ENCODE measurements around the gene ZBTB7C. TPM values are rescaled to one million over a fixed set of nuclear protein-coding genes. Genes with fewer than 3 reads are reported as not detected.

The ZBTB7C gene
- total RNA-seq, 1 experiment from 2014 or later = 0.33 TPM

GRCh38 chr18:48417985-48418384, 8.8 kb upstream of the ZBTB7C start:
- Histone ChIP-seq H2BK5ac (ENCODE audit: insufficient read length, low read length) (no peak overlapping the region), H4K8ac (replicated peaks; ENCODE audit: insufficient read length, low read depth, low read length) (no peak overlapping the region), H2AFZ (ENCODE audit: low read length) (no peak overlapping the region), H3K18ac (ENCODE audit: insufficient read length, low read depth, low read length) (no peak overlapping the region), H3K4ac (ENCODE audit: low read depth, low read length) (no peak overlapping the region), H3K23me2 (ENCODE audit: insufficient read length, low read depth, low read length, poor library complexity, severe bottlenecking) (peaks cover 2% of the 10 kb centered on the region), H2BK12ac (ENCODE audit: insufficient read length, low read depth, low read length) (no peak overlapping the region), H3K79me2 (ENCODE audit: insufficient read depth, low read length) (no peaks in the 10 kb centered on the region), H3K79me1 (ENCODE audit: insufficient read depth, low read depth, low read length, poor library complexity, severe bottlenecking) (no peaks in the 10 kb centered on the region), H3K4me2 (ENCODE audit: insufficient read depth, insufficient read length, low read length) (no peak overlapping the region), H4K91ac (ENCODE audit: insufficient read length, low read depth, low read length) (no peak overlapping the region), H4K5ac (ENCODE audit: insufficient read length, low read depth, low read length) (no peak overlapping the region), H2AK5ac (ENCODE audit: insufficient read length, low read length) (no peak overlapping the region), H2BK20ac (ENCODE audit: low read depth, low read length, poor library complexity, severe bottlenecking) (no peak overlapping the region), H3T11ph (ENCODE audit: low read length) (no peak overlapping the region), H2BK15ac (ENCODE audit: low read depth, low read length) (no peak overlapping the region), H3K9ac (ENCODE audit: extremely low read depth, insufficient read length, low read length) (no peak overlapping the region), H3K4me1 (ENCODE audit: insufficient read depth, low read length) (no peaks in the 10 kb centered on the region), H2BK120ac (ENCODE audit: low read depth, low read length, poor library complexity, severe bottlenecking) (no peak overlapping the region), H3K56ac (ENCODE audit: insufficient read length, low read depth, low read length) (no peak overlapping the region), H3K27ac (ENCODE audit: insufficient read length, low read depth, low read length) (no peak overlapping the region), H3K9me3 (ENCODE audit: control insufficient read depth, low read depth, low read length) (no peaks in the 10 kb centered on the region), H3K14ac (ENCODE audit: insufficient read depth, low read length) (no peak overlapping the region), H3K27me3 (ENCODE audit: insufficient read depth, low read length) (no peaks in the 10 kb centered on the region), H3K23ac (ENCODE audit: insufficient read length, low read depth, low read length) (no peak overlapping the region), H4K20me1 (ENCODE audit: control insufficient read depth, insufficient read depth, insufficient read length) (no peaks in the 10 kb centered on the region)
- no CpG with 5 or more reads among the region's 4 CpGs for WGBS (ENCODE audit: extremely low coverage, insufficient read length, low lambda C conversion rate)
- no peak overlapping the region for H3K27ac Mint-ChIP-seq
- no peak for DNase-seq
- peaks cover 10% of the 10 kb centered on the region in 2 experiments for H3K4me1 Mint-ChIP-seq
- TF ChIP-seq CTCF (conservative IDR thresholded peaks at IDR 0.05) = no peak
- H3K36me3 Mint-ChIP-seq (ENCODE audit: insufficient read depth in 1 of 3, low read depth in 3 of 3) = no peaks in the 10 kb centered on the region
- H3K4me3 Mint-ChIP-seq = no peak overlapping the region
- peaks cover 75% of the 10 kb centered on the region for H3K27me3 Mint-ChIP-seq (ENCODE audit: low read depth)
- no peaks in the 10 kb centered on the region; a peak in 1 of 5 replicates for H3K9me3 Mint-ChIP-seq

Data from H9 (cell line).